ENCODE results near the gene MGMT.

MGMT gene

DNA sequence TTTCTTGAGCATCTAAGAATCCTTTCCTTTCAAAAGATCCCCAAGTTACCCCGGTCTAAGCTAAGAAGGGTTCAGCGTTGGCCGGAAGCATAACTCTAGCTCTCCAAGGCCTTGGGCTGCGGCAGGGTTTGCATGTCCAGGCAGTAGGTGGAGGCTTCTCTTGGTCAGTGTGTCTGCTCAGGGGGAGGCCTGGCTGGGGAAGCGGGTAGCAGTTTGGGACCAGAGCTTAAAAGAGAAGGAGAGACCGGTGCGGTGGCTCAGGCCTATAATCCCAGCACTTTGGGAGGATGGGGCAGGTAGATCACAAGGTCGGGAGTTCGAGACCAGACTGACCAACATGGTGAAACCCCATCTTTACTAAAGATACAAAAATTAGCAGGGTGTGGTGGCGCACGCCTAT is 226.3 kb downstream of the MGMT start:
- ChIA-PET POLR2A (ENCODE audit: low non-redundant PET) (no interaction called here), CTCF (no interaction called here)
- TF ChIP-seq, protein P1, sequence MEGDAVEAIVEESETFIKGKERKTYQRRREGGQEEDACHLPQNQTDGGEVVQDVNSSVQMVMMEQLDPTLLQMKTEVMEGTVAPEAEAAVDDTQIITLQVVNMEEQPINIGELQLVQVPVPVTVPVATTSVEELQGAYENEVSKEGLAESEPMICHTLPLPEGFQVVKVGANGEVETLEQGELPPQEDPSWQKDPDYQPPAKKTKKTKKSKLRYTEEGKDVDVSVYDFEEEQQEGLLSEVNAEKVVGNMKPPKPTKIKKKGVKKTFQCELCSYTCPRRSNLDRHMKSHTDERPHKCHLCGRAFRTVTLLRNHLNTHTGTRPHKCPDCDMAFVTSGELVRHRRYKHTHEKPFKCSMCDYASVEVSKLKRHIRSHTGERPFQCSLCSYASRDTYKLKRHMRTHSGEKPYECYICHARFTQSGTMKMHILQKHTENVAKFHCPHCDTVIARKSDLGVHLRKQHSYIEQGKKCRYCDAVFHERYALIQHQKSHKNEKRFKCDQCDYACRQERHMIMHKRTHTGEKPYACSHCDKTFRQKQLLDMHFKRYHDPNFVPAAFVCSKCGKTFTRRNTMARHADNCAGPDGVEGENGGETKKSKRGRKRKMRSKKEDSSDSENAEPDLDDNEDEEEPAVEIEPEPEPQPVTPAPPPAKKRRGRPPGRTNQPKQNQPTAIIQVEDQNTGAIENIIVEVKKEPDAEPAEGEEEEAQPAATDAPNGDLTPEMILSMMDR (conservative IDR thresholded peaks at IDR 0.05; ENCODE audit: low read depth), result no peak
- DNase-seq (ENCODE audit: low spot score), result no peak
- H3K27ac ChIP-seq, result no peak overlapping the region

DNA sequence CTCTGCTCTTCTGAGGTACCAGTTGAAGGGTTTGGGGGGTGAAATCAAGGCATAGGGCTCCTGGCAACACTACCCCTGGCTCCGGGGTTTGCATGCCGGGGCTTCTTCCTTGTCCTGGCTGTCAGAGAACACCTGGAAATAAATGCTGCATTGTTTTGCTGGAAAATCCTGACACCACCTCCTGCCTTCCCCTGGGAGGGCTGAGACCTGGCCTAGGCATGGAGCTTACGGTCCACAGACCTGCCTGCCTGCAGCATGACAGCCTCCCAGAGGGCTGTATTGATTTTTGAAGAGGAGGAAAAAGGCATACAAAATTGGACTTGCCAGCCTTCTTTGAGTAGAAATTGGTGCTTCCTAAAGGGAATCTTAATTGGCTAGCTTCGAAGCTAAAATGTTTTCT is 227.1 kb downstream of the MGMT start:
- POLR2A ChIA-PET (ENCODE audit: low non-redundant PET), result no interaction called here
- CTCF ChIA-PET, result no interaction called here
- no peak overlapping the region for H3K27ac ChIP-seq
- TF ChIP-seq, protein P1 (conservative IDR thresholded peaks at IDR 0.05; ENCODE audit: low read depth), result no peak
- no peak for DNase-seq (ENCODE audit: low spot score)

DNA sequence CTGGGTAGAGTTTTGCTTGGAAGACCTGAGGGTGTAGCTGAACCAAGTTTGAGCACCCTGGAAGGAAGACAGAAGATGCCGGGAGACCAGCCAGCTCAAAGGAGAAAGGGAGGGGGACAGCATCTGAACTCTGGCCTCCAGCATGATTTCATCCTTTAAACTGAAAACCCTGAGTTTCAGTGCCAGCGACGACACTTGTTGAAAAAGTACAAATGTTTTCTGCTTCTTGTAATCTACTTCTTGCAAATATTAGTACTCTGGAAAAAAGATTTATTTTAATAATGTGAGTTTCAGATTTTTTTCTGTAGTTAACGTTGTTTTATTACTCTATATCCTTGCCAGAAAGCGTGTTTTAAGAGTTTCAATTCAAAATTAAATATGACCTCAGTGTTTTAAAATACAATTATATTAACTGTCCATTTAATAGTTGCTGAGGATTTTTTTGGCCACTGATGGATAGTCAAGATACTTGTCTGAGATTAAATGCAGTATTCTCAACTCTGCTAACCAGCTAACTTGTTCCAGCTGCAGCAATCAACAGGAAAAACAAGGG is 227.7 kb downstream of the MGMT start:
- TF ChIP-seq, protein P1 (conservative IDR thresholded peaks at IDR 0.05; ENCODE audit: low read depth), result no peak
- CTCF ChIA-PET, result interaction anchor here (0.6 kb wide), 1 partner anchor 197 kb away, joined by 3 read pairs; no protein-coding TSS in a partner anchor

DNA sequence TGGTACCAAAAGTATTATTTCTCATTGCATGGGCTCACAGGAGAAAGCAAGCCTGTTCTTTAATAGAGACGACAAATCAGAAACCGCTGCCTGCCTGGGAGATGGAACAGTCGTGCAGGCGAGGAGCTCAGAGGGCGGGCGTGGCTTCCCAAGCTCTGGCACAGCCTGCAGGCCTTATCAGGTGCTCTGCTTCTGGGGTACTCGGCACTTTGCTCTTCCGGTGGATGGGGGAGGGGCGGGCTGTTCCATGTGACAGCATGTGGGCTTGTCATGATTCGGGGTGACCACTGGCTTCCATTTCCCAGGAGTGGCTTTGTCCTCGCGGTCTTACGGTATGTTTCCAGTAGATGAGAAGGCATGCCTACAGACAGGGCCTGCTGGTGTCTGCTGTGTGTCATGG is 228.6 kb downstream of the MGMT start:
- no peak for DNase-seq (ENCODE audit: low spot score)
- POLR2A ChIA-PET (ENCODE audit: low non-redundant PET), result no interaction called here
- H3K27ac ChIP-seq, result no peak overlapping the region
- CTCF ChIA-PET, result interaction anchor here (0.6 to 0.7 kb wide), 2 partner anchors 198 to 1328 kb away, joined by 3 read pairs; no protein-coding TSS in a partner anchor
- TF ChIP-seq, protein P1 (conservative IDR thresholded peaks at IDR 0.05; ENCODE audit: low read depth), result no peak

More for the DNA sequence above, 227.7 kb downstream of the MGMT start:
- POLR2A ChIA-PET (ENCODE audit: low non-redundant PET), result no interaction called here
- no peak for DNase-seq (ENCODE audit: low spot score)
- H3K27ac ChIP-seq, result no peak overlapping the region

- ChIA-PET CTCF (no interaction called here), POLR2A (ENCODE audit: low non-redundant PET) (no interaction called here)
- TF ChIP-seq, protein P1 (conservative IDR thresholded peaks at IDR 0.05; ENCODE audit: low read depth), result no peak
- H3K27ac ChIP-seq, result no peak overlapping the region
- DNase-seq (ENCODE audit: low spot score), result no peak
Measured at GRCh38 chr10:129696636-129697035, 229.6 kb downstream of the MGMT start.

DNA sequence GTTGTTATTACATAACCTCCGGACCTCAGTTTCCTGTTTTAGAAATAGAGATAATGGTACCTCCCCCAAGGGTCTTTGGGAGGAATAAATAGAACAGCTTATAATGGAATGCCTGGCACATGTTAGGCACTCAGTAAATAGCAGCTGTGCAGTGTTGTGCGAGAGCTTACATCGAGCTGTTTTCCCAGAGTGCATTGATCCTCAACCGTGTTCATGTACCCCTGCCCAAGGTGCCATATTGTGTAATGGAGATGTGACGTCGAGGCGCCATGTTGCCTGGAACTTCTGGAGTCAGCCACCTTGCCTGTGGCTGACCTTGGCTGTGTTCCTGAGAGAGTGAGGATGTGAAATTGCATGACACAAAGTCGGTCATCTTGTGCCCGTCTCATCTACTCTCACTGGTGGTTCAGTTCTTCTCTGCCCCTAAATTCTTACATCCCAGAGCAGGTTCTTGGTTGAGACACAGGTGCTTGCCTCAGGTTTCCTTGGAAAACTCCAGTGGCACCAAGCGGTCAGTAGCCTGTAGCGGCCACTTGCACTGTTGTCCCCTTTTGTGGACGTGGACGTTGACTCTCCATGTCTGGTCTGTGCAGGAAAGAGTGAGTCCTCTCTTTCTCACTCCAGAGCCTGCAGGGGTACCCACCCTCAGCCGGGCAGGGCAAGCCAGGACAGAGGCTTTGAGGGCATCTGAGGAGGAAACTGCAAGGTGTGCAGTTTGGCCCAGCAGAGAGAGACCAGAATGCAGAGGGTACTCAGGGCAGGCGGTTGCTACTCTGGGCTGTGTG is 230.6 kb downstream of the MGMT start:
- ChIA-PET CTCF (no interaction called here), POLR2A (ENCODE audit: low non-redundant PET) (no interaction called here)
- H3K27ac ChIP-seq, result no peak overlapping the region
- TF ChIP-seq, protein P1 (conservative IDR thresholded peaks at IDR 0.05; ENCODE audit: low read depth), result no peak
- DNase-seq (ENCODE audit: low spot score), result no peak
